ENCODE results near the gene REM2.
A peak's percentile ranks its signal among the peaks of the same experiment; 100 is the strongest.

Gene REM2

DNA sequence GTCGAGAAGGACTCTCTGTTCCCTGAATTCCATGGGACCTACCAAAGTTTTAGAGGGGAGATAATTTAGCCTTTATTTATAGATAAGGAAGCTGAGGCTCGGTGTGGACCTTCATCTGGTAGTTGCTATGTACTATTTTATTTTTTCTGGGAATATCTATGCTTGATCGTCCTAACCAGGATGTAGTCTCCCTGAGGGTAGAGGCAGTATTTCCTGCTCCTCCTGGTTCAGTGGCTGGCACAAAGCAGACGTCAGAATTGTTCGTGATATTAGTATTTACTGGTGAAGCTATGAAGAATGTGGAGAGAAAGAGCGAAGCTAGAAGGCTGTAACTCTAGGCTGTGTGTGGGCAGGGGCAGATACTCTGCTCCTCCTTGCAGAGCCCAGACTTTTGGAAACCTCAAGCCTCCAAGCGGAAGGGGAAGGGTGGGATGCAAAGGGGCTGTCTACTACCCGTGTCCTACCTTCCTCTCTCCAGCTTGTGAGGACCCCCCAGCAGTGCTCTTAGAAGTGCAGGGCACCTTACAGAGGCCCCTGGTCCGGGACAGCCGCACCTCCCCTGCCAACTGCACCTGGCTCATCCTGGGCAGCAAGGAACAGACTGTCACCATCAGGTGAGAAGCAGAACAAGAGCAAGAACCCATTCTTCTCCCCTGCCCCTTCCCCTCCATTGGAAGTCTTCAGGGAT is 10.0 kb upstream of the REM2 start:
- no peak for DNase-seq (ENCODE audit: low spot score)

DNA sequence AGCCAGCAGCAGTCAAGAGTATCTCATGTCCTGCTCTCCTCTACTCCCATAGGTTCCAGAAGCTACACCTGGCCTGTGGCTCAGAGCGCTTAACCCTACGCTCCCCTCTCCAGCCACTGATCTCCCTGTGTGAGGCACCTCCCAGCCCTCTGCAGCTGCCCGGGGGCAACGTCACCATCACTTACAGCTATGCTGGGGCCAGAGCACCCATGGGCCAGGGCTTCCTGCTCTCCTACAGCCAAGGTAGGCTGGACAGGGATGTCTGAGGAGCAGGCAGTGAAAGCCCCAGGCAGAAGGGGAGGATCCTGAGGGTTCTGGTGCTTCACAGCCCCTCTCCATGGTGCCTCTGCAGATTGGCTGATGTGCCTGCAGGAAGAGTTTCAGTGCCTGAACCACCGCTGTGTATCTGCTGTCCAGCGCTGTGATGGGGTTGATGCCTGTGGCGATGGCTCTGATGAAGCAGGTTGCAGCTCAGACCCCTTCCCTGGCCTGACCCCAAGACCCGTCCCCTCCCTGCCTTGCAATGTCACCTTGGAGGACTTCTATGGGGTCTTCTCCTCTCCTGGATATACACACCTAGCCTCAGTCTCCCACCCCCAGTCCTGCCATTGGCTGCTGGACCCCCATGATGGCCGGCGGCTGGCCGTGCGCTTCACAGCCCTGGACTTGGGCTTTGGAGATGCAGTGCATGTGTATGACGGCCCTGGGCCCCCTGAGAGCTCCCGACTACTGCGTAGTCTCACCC is 7.8 kb upstream of the REM2 start:
- no peak for DNase-seq (ENCODE audit: low spot score)

DNA sequence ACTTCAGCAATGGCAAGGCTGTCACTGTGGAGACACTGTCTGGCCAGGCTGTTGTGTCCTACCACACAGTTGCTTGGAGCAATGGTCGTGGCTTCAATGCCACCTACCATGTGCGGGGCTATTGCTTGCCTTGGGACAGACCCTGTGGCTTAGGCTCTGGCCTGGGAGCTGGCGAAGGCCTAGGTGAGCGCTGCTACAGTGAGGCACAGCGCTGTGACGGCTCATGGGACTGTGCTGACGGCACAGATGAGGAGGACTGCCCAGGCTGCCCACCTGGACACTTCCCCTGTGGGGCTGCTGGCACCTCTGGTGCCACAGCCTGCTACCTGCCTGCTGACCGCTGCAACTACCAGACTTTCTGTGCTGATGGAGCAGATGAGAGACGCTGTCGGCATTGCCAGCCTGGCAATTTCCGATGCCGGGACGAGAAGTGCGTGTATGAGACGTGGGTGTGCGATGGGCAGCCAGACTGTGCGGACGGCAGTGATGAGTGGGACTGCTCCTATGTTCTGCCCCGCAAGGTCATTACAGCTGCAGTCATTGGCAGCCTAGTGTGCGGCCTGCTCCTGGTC is 7.2 kb upstream of the REM2 start:
- DNase-seq (ENCODE audit: low spot score), result no peak

DNA sequence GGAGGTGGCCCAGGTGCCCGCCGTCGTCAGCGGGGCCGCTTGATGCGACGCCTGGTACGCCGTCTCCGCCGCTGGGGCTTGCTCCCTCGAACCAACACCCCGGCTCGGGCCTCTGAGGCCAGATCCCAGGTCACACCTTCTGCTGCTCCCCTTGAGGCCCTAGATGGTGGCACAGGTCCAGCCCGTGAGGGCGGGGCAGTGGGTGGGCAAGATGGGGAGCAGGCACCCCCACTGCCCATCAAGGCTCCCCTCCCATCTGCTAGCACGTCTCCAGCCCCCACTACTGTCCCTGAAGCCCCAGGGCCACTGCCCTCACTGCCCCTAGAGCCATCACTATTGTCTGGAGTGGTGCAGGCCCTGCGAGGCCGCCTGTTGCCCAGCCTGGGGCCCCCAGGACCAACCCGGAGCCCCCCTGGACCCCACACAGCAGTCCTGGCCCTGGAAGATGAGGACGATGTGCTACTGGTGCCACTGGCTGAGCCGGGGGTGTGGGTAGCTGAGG is 6.0 kb upstream of the REM2 start:
- DNase-seq (ENCODE audit: low spot score), result no peak

DNA sequence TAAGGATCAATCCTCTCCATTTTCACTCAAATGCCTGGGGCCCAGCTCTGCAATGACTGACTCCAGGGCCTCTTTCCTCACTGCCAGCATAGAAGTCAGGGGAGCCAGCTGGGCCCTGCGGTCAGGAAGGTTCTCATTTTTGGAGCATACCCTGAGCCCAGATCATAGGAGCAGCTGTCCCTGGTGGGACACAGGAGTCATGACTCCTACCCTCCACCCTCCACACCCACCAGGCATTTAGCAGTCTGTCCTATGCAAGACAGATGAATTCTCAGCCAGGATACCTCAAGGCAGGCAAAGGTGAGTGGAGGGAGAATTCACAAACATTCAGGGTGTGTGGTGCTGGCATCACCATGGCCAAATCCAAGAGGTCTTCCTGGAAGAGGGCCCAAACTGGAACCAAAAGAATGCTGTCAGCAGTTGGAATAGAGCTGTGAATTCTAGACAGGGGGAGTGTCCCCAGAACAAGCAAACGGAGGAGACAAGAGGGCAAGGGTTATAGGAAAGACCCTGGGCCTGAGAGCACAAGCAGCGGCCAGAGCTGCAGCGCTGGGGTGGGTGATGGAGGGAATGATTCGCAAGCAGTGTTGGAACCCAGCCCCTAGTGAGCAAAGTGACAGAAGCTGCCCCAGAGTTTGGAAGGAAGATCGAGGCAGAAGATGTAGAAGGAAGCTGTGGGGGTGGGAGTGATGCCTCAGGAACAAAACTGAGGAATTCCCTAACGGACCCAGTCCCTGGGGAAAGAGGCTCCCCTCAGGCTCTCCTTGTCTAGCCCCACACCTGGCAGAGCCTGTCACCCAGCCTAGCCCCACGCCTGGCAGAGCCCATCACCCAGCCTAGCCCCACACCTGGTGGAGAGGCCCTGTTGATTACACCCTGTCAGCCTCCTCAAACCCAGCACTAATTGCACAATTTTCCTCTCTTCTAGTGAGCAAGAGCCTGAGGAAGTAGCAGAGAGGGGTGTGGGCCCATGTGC is 4.5 kb upstream of the REM2 start:
- DNase-seq (ENCODE audit: low spot score), result no peak

DNA sequence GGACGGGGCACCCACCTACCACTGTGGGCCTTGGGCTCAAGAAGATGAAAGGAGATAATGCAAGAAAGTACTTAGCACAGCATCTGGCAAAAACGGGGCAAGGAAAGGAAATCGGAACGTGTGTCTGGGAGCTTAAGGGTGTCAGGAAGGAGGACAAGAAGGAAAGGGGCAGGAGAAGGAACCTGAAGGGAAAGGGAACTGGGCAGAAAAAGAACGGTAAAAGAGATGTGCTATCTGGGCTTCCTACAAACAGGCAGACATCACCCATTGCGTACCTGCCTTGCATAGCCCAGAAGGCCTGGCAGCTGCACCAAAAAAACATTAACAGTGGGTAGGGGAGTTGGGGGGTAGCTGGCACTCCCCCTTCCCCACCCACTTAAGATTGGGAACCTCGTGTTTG is 958 bp upstream of the REM2 start:
- no peak for DNase-seq (ENCODE audit: low spot score)

DNA sequence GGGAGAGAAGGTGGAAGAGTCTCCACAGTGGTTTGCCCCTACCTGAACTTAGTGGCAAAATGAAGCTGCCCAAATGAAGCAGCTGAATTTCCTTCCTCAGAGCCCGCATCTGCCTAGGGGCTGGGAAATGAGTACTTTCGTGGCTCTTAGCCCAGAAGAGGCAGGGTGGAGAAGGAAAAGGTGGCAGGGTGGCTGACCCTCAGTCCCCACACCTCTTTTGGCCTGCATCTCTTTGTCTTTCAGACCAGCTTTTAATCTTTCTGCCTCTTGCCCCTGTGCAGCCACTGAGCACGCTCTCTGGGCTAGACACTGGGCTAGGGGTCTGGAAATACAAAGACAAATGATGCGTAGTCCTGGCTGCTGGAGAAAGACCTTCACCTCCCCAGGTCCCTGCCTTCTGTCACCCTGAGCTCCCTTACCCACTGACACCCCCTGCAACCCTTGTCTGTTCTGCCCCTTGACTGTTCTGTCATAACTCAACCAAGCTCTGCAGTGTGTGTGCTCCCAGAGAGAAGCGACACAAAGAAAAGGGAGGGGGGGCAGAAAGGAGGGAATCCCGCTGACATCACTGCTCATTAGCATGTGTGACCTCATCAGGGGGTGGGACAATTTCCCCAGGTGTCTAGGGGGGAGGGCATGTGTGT is 371 bp upstream of the REM2 start:
- peak; percentile 82 for DNase-seq (ENCODE audit: low spot score)

DNA sequence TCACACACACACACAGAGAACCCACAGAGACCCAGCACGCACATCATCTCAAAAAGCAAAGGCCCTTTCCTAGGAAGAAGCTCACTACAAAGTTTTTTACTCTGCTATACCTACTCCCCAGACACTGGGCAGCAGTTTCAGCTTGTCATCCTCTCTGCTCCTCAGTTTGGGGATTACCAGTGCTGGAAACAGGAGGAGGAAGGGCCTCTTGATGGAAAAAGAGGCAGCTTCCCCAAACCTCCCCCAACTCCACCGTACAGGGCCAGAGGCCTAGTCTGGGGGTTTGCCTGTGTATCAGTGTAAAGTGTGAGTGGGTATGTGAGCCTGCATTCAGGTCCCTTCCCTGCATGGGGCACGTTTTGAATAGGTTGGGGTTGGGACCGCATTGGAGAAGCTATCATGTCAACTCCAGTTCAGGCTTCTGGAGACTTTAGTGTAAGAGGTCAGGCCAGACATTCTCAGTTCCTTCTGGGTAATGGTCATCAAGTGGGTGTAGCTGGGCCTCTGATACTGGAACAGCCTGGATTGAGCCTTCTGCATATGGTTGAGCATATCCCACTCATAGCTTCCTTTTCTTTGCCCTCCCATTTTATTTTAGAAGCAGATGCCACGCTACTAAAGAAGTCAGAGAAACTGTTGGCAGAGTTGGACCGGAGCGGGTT is 1.2 kb downstream of the REM2 start:
- DNase-seq (ENCODE audit: low spot score), result no peak

DNA sequence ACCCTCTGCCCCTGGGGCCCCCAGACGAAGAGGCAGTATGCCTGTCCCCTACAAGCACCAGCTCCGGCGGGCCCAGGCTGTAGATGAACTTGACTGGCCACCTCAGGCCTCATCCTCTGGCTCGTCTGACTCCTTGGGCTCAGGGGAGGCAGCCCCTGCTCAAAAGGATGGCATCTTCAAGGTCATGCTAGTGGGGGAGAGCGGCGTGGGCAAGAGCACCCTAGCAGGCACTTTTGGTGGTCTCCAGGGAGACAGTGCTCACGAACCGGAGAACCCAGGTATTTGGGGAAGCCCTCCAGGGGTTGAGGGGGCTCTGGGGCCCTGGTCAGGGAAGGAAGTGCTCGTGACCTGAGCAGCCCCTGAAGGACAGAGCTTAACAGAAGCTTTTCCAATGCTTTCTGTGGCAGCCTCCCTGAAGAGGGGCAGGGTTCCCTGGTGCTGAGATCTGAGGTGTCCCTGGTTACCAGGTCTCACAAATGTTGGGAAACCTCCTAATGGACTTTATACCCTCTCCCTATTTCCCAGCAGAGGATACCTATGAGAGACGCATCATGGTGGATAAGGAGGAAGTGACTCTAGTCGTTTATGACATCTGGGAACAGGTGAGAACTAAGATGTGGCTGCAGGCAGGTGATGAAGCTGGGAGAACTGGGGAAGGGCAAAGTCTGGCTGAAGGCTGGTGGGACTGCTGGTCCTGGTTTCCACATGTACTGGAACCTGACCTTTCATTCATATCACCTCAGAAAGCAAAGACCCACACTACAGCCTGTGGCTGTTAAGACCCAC is 1.9 kb downstream of the REM2 start:
- DNase-seq (ENCODE audit: low spot score), result no peak

DNA sequence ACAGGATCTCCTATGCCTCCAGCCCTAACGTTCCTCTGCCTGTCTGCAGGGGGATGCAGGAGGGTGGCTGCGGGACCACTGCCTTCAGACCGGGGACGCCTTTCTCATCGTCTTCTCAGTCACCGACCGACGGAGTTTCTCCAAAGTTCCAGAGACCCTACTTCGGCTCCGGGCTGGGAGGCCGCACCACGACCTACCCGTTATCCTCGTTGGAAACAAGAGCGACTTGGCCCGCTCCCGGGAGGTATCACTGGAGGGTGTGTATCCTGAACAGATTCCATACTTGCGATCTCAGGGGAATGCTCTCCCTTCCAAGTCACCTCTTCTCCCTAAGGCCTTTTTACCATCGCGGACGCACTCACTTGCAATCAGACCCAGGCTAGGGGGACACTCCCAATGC is 3.0 kb downstream of the REM2 start:
- no peak for DNase-seq (ENCODE audit: low spot score)

DNA sequence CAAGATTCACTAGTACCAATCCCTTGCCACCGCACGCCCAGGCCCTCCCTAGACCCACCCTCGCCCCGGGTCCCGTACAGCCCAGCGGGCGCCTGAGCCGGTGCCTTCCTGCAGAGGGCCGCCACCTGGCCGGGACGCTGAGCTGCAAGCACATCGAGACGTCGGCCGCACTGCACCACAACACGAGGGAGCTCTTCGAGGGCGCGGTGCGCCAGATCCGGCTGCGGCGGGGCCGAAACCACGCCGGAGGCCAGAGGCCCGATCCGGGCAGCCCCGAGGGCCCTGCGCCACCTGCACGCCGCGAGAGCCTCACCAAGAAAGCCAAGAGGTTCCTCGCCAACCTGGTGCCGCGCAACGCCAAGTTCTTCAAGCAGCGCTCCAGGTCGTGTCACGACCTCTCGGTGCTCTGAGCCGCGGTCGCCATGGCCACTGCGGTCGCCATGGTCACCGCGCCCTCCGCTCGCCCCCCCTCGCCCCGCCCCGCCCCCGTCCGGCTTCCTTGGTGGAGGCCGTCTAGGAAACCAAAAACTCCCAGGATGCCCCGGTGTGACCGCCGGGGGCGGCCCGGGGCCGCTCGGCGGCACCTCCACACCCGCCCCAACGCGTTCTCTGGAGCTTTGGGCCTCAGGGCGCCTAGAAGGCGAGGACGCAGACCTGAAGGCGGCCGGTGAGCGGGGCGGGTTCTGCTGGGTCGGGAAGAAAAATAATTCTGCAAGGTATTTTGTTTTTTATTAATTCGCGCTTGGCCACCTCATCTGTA is 3.7 kb downstream of the REM2 start:
- peak; percentile 83 for DNase-seq (ENCODE audit: low spot score)

DNA sequence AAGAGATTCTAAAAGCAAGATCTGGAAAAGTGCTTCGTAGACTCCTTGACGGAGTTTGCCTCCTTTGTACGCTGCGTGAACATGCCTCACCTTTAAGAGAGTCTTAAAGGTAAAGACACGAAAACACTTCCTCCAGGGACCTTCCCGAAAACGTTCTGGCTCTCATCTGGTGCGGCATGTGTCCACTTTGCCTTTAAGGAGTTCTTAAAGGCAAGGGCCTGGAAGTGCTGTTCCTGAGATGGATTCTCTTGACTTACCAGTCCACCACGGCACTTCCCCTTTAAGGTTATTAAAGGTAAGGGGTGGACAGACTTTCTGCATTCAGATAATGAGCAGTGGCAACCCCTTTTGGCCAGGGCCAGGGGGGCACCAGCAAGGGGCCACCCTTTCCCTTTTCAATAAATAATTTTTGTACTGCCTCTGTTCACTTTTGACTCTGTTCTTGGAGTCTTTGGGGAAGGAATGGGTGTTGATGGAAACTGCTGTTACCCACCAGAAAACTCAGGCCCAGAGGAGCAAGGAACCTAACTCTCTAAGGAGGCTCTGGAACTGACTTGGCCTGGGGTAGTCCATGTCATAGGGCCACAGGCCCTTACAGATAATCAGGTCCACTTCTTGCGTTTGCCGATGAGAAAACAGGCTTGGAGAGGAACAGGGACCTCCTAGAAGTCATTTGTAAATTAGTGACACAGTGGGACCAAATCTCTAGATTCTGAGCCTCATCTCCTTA is 4.4 kb downstream of the REM2 start:
- peak; percentile 80 for DNase-seq (ENCODE audit: low spot score)

DNA sequence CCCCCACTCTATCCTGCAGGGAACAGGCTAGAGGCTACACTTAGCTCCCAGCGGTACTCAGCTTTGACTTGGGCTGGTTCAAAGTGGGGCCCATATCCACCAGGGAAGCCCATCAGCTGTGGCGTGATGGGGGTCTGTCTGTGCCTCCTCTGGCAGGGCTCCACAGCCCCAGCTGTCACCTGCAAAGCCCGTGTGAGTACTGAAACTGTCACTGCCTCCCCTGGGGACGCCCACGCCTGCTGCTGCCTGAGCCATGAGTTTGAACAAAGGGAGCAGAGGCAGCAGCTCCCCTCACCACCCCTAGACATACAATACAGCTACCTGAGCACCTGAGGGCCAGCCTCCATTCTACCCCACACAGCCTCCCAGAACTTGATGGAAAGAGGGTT is 5.0 kb downstream of the REM2 start:
- no peak for DNase-seq (ENCODE audit: low spot score)

DNA sequence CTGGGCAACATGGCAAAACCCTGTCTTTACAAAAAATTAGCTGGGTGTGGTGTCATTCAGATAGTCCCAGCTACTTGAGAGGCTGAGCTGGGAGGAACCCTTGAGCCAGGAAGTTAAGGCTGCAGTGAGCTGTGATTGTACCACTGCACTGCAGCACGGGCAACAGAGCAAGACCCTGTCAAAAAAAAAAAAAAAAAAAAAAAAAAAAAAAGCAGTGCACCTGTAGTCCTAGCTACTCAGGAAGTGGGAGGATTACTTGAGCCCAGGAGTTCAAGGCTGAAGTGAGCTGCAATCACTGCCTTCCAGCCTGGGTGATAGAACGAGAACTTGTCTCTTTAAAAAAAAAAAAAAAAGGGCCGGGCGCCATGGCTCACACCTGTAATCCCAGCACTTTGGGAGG is 5.6 kb downstream of the REM2 start:
- DNase-seq (ENCODE audit: low spot score), result no peak

DNA sequence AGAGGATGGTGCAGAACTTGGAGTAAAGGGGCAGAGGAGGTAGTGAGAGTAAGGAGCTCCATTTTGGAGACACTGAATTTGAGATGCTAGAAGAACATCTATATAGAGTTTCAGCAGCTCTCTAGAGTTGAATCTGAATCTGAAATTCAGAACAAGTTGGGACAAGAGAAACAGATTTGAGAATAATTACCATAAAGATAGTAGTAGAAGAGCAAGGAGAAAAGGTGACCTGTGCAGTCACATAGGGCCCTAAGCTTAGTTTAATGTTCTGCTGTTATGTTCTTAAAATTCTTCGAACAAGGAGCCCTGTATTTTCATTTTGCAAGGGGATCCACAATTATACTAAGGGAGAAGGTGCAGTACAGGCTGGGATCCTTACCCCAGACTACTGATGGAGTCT is 7.4 kb downstream of the REM2 start:
- no peak for DNase-seq (ENCODE audit: low spot score)

DNA sequence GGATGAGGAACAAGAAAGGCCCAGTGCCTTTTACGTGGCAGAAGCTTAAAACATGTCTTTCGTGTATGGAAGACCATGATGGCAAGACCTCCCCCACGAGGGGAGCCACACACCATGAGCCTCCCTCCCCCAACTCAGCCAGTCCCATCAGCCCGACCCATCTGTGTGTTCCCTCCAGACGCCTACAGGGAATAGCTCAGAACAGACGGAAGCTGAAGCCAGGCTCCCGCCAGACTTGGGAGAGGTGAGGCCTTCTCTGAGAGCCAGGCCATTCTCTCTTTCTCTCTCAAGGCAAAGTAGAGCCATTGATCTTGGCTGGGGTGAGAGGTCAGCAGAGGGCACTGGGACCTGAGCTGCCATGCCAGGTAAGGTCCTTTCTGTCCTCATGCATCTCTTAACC is 9.5 kb downstream of the REM2 start:
- no peak for DNase-seq (ENCODE audit: low spot score)

DNA sequence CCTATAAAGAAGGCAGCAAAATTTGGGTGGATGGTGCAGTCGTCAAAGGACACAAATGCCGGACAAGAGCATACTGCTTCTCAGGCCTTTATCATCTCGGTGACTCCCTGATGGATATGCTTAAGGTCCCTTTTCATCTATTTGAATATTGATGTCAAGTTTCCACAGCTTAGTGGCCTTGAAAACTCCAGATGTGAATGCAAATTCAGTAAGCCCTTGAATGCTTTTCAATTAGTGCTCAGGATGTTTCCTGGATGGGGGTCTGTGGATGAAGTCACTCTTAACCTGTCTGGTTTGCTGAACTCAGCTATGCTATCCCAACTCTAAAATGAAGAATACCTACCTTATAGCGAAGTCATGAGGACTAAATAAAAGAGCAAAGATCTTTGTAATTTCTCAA is 10.7 kb downstream of the REM2 start:
- DNase-seq (ENCODE audit: low spot score), result no peak

DNA sequence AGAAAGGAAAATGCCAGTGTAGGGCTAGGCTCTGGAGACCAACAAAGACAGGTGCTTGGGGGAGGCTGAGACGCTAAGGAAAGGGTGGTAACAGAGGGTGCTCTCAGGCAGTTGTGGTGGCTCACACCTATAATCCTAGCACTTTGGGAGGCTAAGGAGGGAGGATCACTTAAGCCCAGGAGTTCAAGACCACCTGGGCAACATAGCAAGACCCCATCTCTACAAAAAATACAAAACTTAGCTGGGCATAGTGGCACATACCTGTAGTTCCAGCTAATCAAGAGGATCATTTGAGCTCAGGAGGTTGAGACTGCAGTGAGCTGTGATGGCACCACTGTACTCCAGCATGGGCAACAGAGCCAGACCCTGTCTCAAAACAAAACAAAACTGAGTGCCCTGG is 12.4 kb downstream of the REM2 start:
- no peak for DNase-seq (ENCODE audit: low spot score)

DNA sequence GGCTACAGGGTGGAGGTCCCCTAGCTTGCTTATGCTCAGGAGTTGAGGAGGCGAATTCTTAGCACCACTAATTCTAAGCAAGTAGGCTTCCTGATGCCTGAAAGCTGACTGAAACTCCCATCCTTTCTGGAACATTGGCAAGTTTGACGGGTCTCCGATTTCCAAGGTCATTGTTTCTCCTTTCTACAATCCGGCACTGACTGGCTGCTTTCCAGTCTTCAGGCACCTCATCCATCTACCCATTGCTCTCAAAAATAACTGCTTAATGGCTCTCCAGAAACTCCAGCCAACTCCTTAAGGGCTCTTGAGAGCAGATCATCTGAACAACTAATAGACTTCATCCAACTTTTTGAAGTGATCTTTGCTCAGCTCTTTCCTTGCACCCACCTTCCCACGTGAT is 13.3 kb downstream of the REM2 start:
- no peak for DNase-seq (ENCODE audit: low spot score)
